T-helper 1 cell (primary cell): ENCODE results near the gene C1orf198.
"Not testable (repeated sequence)": the region's sequence is repeated elsewhere in the genome, so short reads cannot be mapped to it uniquely, and the experiment has no call there.

Experiments
- DNase-seq, 5 donors: peaks; one replicate each; pipeline ENCODE4 v3.0.0-alpha.2; 2012 to 2020

C1orf198 gene

DNA sequence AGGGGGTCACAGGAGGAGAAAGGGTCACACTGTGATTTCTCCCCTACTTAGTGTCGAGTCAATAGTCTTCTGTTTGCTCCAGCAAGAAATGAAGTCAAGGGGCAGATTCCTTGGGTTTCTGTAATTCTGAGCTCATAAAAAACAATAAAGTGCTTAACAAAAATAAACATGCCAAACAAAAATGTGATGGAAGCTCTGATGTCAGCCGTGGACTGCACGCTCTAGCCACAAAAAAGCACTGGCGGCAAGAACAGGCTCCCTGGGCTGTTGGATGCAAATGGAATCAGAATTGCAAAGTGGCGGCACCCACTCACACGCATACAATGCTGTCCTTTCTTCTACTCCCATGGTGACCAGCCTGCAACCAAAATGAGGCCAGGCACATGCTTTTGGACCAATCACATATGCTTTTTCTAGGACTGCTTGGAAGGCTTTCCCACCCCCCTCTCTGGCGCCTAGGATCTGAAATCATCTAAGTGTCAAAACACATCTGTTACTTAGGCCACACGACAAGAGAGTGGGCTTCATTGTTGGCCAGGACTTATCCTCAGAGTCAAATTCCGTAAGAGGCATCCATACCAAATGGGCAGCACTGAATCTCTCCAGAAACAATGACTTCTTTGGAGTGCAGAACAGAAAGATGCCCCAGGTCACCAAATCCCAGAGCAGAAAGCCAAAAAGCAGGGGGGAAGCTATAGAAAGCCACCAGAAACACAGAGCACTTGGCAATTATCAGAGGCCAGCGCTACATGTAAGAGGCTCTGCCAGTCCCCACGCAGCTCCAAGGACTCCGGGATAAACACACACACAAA is 9.2 kb downstream of the C1orf198 start:
- DNase-seq: no peak

DNA sequence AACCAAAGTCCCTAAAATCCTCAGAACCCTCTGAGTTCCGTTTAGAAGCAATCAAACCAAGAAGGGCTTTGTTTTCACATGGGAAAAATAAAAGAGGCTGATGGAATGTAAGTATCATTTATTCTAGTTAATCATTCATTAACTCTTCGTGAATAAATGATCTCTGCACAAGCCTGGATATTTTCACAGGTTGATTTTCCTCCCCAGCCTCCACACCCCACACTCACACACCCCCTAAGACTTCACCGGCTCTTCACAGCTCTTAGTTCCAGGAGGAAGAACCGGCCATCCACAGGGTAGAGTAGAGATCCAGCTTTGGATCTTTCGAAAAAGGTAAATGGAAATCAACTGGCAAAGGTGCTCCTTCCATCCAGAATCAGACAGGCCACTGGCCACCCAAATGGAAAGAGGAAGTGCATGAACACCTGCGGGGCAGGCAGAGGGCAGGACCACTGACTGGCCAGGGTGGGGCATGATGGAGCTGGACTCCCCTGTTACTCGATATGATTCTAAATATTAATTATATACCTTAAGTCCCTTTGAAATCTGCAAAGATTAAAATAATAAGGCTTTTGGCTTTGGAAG is 10.0 kb downstream of the C1orf198 start:
- DNase-seq: no peak

DNA sequence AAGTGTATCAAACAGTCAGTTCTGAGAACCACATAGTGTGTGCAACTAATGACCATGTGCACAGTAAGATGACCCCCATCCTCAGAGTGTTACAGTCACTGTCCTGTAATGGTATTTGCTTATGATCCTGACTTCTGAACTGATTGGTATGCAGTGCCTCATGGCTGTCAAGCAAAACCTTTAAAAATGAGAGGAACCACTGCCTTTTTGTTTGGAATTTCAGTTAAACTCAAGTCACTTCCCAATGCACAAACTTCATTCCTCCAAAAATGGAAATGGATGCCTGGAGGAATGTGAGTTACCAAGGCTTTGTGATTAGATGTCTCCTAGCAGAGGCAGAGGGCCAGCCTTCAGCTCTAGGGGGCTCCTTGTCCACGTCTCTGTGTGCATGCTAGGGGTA is 10.5 kb downstream of the C1orf198 start:
- DNase-seq: no peak

DNA sequence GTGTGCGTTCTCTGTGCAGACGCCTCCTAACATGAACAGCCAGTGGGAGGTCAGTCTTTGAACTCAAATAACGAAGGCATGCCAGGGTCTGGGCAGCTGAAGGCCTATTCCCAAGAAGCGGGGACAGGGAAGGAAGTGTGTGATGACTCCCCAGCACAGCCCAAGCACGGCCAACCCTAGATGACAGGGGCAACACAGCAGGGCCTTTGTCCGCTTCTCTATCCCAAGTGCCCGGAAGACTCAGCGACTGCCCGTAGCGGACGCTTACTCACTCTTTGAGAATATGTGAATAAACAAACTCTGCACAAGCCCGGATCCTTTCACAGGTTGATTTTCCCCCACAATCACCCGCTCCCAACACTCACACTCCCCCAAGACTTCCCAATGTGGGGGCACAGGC is 11.2 kb downstream of the C1orf198 start:
- no peak for DNase-seq

DNA sequence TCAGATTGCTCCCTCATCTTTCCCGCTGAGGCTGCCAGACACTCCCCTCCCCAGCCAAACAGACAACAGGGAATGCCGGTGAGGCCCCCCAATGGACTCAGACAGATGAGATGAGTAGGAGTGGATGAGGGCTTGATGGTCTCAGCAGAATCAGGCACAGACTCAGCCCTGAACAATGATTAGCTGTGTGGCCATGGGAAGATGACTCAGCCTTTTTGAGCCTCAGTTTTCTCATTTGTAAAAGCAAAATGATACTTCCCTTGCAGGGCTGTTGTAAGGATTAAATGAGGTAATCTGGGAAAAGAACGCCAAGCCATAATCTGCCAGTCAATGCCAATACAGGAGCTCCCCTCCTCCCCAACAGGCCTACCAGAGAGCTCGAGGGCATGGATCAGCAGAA is 12.4 kb downstream of the C1orf198 start:
- no peak for DNase-seq

DNA sequence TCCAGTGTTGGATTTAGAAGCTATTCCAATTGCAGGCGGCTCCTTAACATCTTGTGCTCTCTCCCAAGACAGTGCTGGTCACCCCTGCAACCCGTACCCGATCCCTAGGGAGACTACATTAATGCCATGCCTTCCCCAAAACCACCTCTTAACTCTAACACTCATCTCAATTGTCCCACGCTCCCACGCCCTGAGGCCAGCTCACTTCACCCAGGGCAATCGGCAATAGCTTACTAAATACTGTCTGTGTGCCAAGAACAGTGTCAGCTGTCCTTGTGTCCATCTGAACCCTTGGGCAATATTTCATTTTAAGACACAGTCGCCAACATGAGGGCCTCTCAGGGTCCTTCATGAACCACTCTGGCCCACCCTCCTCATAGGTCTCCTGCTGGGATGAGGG is 13.9 kb downstream of the C1orf198 start:
- no peak for DNase-seq

DNA sequence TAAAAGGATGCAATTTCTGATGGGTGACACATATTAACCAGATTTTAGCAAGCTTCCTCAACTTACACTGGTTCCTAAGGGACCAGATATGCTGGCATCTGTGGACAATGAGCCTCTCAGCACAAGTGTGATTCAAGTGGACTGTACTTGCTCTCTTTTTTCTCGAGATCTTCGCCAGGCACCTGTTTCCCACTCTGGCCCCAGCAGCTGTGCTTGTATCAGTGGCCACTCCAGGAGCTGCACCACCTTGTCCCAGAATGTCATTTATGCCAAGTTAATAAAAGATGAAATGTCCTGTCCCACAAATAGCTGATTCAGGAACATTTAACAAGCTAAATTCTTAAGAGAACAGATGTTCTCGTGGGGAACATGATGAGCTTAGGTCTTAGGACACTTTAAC is 14.6 kb downstream of the C1orf198 start:
- no peak for DNase-seq

DNA sequence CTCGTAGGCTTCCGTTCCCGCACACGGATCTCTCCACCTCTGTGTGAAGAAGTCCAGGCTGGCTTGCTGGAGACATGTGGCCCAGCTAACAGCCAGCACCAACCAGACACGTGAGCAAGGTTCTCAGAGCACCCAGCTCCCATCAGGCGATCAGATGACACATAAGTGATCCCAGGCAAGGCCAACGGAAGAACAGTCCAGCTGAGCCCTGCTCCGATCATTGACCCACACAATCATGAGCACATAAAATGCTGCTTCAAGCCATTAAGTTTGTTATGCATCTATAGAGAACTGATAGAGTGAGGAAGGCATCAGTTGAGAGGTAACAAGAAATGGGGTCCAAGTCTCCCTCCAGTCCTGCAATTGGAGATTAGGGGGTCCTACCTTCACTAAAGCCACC is 15.4 kb downstream of the C1orf198 start:
- no peak for DNase-seq

DNA sequence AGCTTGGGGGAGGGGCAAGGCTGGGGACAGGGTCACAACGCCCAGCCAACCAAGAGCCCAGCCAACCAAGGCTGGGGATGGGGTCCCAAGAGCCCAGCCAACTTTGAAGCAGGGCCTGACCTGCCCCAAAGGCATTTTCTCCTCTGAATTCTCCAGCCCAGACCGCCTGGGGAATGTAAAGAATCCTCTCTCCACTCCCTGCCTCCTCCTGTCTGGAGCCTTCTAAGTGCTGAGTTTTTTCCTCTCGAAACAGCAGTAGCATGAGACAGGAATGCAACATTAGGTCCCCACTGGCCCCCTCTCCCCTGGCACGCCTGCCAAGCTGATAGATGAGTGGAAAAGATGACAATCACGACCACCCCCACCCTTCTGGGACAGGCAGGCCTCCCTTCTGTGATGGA is 17.0 kb downstream of the C1orf198 start:
- DNase-seq: no peak

DNA sequence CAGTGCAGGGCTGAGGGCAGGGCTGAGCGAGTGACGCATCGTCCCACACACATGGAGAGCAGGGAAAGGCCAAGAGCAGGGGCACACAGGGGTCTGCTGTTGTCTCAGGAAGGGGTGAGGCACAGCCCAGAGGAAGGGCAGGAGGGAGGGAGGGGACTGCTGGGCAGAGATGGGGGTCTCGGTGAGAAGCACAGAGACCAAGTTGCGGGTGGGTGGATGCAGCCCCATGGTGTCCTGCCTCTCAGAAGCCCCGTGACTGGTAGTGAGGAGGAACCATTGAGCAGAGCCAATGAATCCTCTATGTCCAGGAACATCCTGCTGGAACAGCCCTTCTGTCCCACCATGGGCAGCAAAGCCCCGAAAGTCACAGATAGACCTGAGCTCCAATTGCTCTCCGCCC is 17.8 kb downstream of the C1orf198 start:
- no peak for DNase-seq

DNA sequence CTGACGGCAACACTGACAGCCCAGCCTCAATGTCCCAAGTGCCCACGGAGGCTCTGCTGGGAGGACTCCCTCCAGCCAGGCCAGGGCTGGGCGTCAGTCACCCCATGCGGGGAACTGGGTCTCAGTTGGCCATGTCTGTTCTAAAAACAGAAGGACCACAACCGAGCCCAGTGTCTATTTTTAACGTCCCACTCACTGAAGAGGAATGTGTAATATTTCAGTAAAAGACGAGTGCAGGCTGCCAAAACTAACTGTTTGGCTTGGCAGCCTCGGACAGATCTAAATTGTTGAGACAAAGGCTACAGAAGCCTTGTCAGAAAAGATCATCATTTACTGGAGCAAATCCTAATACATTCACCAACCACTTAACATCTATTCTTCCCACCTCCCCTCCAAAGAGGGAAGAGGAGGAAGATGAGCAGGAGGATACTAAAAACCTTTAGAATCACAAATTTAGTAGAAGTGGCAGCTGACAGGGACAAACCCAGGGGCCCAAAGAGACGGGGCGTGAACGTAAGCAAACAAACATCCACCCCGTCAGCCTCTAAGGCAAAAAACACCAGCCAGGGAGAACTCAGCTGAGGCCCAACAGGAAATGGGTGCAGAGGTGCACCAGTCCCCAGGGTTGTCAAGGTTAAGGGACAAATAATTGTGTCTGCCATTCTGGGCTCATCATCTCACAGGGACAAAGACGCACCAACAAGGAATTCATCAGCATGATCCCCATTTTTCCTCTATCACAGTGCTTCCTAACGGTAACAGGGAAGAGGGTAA is 18.7 kb downstream of the C1orf198 start:
- no peak for DNase-seq

DNA sequence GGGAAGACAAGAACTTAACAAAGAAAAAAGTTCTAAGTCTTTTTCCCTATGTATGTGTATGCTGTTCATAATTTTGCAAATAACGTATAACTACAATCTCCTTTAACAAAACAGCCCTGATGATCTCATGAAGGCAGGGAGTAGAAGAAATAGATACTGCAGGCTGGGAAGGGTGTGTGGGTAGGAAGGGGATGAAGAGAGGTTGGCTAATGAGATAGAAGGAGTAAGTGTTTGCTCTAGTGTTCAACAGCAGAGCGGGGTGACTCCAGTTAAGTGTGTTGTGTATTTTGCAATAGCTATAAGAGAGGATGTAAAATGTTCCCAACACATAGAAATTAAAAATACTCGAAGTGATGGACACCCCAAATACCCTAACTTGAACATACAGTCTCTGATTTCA is 20.1 kb downstream of the C1orf198 start:
- no peak for DNase-seq

DNA sequence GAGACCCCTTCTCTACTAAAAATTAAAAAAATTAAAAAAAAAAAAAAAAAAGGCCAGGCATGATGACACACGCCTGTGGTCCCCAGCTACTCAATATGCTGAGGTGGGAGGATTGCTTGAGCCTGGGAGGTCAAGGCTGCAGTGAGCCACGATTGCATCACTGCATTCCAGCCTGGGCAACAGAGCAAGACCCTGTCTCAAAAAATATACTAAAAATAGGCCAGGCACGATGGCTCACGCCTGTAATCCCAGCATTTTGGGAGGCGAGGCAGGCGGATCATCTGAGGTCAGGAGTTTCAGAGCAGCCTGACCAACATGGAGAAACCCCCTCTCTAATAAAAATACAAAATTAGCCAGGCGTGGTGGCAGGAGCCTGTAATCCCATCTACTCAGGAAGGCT is 23.1 kb downstream of the C1orf198 start:
- not testable (repeated sequence) for DNase-seq

DNA sequence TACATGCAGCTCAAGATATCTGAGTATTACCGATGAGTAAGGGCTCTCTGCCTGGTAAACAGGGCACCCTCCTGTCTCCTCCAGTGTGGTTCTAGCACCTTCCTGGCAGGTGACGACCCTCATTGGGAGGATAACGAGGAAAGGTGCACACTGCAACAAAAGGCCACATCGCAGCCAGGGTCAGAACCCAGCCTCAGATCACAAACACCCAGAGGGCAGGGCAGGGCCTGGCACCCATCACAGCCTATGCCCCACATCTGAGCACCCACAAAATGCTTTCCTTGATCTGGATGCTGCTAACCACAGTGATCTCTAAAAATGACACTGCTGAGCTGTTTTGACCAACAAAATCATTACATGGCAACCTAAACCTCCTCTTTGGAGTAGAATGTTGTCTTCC is 23.8 kb downstream of the C1orf198 start:
- DNase-seq: no peak

DNA sequence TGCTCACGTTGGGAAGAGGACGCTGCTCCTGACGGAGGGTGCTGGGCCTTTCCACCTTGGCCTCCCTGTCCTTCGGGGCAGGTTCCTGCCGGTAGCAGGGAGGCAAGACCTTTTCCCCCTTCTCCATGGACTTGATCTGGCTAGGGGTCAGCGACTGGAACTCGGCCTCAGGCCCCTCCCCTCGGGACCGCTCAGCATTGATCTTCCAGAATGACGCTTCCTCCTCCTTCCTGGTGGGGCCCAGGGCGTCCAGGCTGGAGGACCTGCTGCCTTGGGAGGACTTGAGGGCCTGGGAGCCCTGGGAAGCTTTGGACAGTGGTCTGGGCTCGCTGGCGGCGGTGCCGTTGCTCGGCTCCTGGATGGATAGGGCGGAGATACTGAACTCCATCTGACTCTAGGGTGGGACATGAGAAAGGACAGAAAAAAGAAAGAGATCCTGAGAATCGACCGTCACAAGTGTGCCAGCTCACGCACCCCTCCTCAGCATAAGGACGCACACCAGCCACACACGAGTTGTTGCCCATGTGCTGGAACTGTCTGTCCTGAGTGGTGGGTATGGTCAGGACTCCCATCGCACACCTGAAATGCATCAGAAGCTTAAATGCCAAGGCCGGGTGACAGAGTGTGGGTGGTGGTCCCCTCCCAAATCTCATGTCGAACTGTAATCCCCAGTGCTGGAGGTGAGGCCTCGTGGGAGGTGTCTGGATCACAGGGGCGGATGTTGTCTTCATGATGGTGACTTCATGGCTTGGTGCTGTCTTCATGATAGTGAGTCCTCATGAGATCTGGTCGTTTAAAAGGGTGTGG is 24.6 kb downstream of the C1orf198 start:
- no peak for DNase-seq

DNA sequence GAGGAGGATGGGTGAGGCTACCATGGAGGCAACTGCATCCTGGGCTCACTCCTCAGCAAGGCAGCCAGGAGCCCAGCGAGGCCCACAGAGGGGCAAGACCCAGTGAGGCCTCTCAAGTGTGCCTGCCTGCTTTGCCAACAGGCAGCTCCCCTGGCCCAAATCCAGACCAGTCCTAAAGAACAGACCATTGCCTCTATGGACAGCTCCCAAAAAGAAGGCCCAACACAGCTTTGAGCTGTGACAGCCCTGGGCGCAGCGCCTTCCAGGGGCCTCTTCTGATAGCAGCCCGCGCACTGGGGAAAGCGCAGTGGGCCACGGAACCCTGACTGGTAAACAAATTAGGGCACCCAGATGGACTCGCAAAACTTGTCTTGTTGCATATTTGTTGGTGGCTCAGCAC is 25.5 kb downstream of the C1orf198 start:
- DNase-seq: no peak

DNA sequence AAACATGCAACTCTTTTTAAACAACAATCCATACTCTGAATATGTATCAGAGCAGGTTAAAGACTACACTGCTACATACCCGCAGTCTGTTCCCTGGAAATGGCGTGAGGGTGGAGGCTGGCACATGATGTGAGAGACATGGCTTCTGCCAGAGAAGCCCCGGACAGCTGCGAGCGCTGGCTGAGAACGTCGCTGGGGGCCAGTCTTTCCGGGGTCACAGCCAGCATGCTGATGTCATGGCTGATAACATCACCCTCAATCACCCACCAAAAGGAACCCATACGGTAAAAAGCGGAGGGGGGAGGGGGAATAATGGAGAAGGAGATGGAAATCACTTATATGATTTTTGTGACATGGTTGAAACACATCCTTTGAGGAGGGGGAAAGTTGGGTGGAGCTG is 29.1 kb downstream of the C1orf198 start:
- no peak for DNase-seq

DNA sequence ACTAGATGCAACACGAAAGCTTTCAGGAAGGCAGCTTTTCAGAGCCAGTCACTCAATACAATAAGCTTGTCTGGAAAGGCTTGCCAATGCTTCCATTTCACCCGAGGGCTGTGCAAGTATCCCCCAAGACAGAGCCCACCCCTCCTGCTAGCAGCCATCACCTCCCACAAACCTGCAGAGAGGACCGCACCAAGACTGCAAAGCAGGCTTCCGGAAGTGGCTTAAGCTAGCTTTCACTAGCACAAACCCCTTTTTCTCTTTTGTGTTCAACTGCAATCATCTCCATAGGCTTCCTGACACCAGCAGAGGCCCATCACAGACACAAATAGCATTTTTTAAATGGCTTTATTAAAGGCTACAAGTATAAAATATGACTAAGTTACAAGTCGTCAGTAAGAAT is 31.5 kb downstream of the C1orf198 start:
- DNase-seq: no peak

DNA sequence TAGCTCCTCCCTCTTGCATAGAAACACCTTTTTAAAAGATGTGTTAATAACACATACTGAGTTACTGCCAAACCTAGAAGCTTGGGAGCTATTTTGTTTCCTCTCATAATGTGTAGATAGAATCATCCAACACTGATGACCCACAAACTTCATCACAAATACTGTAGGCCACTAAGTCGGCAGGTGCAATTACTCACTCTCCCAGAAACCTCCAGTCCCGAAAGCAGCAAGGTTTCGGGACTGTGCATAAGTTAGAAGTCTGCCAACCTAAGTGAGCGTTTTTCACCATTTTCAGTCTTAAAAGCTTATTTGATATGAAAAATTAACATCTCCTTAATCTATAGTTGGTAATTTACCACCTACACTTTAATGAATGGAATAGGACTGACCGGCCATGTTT is 32.0 kb downstream of the C1orf198 start:
- no peak for DNase-seq

DNA sequence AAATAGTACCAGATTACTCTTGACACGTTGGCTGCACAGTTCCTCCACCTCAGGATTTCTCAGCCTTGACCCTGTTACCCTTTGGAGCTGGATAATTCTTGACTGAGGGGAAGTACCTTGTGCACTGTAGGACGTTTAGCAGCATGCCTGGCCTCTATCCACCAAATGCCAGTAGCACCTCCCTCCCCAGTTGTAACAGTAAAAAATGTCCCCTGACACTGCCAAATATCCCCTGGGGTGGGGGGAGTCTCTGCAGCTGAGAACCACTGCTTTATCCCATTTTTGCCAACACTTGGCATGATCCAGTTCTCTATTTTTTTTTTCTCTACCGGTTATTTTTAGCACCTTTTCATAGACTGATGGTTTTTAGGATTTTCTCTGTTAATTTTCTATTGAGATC is 34.0 kb downstream of the C1orf198 start:
- no peak for DNase-seq

DNA sequence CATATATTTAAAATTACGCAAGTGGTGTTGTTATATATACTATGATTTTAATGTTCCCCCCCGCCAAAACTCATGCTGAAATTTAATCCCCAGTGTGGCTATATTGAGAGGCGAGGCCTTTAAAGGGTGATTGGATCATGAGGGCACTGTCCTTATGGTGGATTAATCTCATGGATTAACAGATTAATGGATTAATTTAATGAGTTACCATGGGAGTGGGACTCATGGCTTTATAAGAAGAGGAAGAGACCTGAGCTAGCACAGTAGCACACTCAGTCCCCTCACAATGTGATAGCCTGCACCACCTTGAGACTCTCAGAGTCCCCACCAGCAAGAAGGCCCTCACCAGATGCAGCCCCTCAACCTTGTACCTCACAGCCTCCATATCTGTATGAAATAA is 34.8 kb downstream of the C1orf198 start:
- DNase-seq: no peak

DNA sequence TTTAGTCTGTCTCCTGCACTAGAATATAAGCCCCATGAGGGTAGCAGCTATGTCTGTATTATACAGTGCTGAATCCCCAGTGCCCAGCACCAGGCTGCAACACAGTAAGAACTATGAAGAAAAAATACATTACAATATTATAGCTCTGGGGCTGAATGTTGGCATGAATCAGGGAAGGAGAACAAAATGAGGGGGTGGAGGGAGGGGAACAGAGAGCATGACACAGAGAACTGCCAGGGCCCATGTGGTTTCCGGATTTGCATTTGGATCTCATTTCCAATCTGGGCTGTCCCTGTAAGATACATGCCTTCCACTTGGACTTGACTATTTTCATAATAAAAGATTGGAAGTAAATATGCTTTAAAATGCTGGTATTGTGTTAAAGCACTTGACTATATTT is 35.8 kb downstream of the C1orf198 start:
- DNase-seq: no peak

DNA sequence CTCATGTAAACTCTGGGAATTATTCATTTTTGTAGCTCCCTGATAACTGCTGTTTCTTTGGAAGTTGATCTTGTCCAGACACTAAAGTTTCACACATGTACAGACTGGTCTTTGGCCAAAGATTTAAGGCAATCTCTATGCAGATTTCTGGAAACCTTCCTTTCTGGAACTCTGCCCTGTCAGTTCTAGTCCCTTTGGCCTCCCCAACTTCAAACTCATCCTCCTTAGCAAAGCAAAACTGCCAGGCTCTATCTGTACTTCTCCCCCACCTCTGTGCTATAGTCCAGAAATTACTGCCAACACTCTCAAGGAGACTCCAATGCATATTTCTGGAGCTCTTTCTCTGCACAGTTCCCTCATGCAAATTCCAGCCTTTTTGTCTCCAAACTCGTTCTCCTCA is 36.5 kb downstream of the C1orf198 start:
- DNase-seq: no peak
